ENCODE results near the gene APAF1.

APAF1 gene

DNA sequence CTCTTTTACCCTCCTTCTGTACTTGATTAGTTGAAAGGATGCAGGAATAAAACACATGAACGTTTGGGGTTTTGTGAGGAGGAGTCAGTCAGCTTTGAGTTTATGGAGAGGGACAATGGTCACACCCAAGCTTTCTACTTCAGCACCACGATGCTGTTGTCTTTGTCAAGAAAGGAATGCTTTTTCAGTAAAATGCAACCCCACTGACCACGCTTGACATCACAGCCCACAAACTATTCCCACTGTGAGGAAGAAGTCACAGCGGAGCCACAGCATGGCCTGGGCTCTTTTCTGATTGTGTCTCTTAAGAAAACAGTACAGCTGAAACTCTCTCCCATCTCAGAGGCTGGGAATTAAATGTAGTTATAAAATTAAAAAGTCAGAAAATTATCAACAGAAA is 135.2 kb downstream of the APAF1 start:
- in situ Hi-C loops (cut with HindIII; ENCODE audit: low sequenced_read_pairs), result no loop called here
- H3K4me3 ChIP-seq (ENCODE audit: low read depth, low read length), result no peak overlapping the region
- peak; percentile 47 for DNase-seq (ENCODE audit: low read depth, low spot score)
- TF ChIP-seq, protein P1, sequence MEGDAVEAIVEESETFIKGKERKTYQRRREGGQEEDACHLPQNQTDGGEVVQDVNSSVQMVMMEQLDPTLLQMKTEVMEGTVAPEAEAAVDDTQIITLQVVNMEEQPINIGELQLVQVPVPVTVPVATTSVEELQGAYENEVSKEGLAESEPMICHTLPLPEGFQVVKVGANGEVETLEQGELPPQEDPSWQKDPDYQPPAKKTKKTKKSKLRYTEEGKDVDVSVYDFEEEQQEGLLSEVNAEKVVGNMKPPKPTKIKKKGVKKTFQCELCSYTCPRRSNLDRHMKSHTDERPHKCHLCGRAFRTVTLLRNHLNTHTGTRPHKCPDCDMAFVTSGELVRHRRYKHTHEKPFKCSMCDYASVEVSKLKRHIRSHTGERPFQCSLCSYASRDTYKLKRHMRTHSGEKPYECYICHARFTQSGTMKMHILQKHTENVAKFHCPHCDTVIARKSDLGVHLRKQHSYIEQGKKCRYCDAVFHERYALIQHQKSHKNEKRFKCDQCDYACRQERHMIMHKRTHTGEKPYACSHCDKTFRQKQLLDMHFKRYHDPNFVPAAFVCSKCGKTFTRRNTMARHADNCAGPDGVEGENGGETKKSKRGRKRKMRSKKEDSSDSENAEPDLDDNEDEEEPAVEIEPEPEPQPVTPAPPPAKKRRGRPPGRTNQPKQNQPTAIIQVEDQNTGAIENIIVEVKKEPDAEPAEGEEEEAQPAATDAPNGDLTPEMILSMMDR (IDR thresholded peaks at IDR 0.05; ENCODE audit: low read depth, low read length), result no peak

DNA sequence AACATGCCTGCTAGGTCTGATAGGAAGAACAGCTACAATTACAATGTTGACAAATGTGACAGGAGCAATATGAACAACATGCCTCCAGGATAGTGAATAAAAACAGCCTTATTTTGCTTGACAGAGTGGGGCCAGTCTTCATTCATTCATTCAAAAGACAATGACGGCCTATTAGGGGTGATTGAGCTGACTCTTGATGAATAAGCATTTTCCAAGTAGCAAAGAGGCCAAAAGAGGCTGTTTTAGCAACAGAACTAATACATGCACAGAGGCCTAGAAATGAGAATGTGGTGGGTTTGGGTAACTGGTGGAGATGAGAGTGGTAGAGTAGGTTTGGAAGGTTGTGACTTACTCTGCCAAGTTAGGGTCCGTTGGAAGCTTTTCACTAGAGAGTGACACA is 138.3 kb downstream of the APAF1 start:
- TF ChIP-seq, protein P1 (IDR thresholded peaks at IDR 0.05; ENCODE audit: low read depth, low read length), result no peak
- no peak for DNase-seq (ENCODE audit: low read depth, low spot score)
- in situ Hi-C loops (cut with HindIII; ENCODE audit: low sequenced_read_pairs), result no loop called here
- H3K4me3 ChIP-seq (ENCODE audit: low read depth, low read length), result no peak overlapping the region

All from astrocyte of the spinal cord (primary cell).